Activated effector memory CD4-positive, alpha-beta T cell treated with anti-CD3 and anti-CD28 coated beads, Interleukin-2, amount 50 U/mL, for 16 hours (primary cell): Measurements from ENCODE around the gene ANKZF1.
A peak's percentile ranks its signal among the peaks of the same experiment; 100 is the strongest.

Experiments used
- DNase-seq: peaks from one replicate; pipeline ENCODE4 v3.0.0-alpha.2; 2020

ANKZF1 gene

DNA sequence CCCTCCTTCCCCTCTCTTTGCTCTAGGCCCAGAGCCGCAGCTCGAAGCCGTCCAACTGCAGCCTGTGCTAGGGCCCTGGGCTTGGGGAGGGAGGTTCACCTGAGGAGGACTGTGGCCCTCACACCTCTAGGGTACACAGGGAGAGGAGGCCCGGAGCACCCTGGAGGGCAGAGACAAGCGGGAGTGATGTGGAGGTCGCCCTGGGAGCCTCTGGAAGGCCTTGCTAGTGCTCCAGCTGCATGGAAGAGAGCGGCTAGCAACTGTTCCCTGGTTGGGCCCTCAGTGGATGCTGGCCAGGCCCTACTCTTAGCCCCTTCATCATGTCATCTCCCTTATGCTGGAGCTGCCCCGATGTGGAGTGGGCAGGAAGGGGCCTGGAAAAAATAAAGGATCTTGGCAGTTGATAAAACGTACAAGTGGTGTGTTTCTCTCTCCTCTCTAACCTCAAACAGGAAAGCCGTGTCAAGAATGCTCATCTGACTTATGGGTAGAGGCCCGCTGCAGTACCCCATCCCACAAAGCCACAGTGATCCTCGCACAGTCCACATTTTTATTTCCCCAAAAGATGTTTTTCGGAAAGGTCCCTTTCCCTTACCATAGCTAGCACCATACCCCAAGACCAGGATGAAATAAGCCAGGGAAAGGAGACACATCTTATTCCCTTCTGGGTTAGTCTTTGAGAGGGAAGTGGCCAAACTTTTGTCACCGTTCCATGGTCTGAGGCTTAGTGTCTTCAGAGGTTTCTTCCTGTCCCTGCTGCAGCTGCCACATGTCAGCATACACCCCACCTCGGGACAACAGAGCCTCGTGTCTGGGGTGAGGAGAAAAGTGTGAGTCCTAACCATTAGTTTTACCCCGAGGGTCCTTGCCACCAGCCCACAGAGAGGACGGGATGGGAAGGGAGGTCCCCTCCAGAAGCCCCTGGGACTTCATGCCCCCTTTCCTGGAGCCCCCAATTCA is 20.1 kb upstream of the ANKZF1 start:
- no peak for DNase-seq

DNA sequence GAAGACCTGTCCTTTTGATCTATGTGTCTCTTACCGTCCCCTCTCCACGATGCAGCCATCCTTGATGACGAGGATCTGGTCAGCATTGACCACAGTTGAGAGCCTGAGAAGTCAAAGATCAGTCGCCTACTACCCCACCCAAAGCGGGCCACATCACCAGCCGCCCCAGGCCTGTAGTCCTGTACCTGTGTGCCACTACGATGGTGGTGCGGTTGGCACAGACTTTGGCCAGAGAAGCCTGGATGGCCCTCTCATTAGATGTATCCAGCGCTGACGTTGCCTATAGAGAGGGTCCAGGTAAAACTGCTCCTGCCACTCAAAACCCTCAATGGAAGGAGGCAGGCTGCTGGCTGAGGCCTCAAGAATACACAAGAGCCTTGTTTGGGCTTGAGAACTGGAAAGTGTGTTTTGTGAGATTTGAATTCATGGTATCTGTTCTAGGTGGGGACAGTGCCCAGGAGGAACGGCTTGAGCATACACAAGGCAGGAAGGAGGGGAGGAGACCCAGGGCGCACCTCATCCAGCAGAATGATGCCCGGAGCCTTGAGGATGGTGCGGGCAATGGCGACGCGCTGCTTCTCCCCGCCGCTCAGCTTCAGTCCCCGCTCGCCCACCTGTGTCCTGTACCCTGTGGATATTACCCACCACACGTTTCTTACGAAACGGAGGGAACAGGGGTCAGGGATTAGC is 19.3 kb upstream of the ANKZF1 start:
- DNase-seq = no peak

DNA sequence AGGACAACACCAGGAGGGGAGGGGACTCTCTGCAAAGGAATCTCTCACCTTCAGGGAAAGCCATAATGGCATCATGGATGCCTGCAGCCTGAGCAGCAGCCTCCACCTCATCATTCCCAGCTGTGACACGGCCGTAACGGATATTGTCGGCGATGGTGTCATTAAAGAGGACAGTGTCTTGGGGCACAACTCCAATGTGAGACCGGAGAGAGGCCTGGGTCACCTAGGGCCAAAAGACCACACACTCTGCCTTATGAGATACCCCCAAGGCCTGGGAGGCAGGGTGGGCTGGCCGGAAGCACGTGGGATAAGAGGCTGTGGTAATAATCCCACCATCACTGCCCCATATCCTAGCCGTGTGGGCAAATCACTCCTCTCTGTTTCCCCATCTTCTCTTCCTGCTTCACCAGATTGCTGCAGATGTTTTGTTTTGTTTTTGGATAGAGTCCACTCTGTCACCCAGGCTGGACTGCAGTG is 18.7 kb upstream of the ANKZF1 start:
- DNase-seq = no peak

DNA sequence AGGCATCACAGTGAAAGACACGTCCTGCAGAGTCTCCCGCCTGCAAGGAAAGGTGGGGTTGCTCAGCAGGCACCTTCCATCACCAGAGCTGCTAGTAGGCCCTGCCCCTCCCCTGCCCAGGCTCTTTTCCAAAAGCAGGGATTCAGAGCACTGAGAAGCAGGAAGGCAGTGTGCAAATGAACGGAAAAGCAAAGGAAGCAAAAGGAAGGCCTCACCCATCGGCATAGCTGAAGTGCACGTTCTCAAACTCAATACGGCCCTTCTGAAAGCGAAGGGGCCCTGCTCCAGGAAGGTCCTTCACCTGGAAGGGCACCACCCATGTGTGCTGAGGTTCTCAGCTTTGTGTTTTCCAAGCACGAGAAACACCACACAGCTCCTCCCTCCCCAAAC is 16.6 kb upstream of the ANKZF1 start:
- no peak for DNase-seq

DNA sequence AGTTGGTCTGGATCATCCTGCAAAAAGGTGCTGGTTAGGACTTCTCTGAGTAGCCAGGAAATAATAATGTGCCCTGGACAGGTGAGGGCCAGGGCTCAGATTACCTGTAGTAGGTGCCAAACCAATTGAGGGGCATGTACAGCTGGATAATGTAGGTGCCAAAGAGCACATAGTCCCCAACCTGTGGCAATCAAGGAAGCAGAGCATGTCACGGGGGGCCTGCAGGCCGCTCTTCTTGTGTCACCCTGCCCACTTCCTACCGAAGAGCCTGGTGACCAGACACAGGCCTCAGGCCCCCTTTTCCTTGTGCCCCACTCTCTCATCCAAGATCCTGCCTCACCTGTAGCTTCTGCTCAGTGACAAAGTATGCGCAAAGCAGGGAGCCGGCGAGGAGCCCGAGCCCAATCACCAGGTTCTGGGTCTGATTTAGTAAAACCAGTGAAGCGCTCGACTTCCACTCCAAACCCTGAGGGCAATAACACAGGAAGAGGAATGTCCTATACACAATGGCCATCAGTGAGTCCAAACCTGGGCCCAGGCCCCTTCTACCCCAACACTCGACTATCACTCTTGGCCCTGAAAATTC is 16.0 kb upstream of the ANKZF1 start:
- no peak for DNase-seq

DNA sequence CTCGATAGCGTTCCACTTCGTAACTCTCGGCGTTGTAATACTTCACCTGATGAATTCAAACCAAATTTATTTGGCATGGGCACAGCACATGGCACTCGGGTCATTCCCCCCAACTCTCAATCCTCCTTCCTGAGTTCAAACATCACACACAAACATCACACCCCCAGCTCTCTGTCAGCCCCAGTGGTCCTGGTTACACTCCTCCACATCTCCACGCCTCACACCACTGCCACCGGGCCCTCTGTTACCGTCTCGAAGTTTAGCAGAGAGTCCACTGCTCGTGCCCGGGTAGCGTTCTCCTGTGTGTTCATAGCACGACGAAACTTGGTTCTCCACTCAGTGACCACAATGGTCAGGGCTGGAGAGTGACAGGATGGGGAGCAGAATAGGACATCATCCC is 15.5 kb upstream of the ANKZF1 start:
- DNase-seq = no peak

DNA sequence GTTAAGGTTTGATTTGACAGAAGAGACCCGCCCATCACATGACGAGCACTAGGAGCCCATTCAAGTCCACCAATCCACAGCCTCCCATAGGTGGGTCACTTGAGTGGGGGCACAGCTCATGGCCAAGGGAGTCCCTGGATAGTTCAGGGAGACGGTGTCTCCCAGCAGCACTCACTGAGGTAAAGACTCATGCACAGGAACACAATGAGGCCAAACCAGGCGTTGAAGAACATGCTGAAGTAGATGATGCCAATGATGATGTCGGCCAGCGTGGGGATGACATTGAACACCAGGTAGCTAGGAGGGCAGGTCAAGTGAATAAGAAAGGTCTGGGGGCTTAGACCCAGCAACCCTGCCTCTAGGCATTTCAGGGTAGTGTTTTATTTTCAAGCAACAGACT is 14.8 kb upstream of the ANKZF1 start:
- no peak for DNase-seq

DNA sequence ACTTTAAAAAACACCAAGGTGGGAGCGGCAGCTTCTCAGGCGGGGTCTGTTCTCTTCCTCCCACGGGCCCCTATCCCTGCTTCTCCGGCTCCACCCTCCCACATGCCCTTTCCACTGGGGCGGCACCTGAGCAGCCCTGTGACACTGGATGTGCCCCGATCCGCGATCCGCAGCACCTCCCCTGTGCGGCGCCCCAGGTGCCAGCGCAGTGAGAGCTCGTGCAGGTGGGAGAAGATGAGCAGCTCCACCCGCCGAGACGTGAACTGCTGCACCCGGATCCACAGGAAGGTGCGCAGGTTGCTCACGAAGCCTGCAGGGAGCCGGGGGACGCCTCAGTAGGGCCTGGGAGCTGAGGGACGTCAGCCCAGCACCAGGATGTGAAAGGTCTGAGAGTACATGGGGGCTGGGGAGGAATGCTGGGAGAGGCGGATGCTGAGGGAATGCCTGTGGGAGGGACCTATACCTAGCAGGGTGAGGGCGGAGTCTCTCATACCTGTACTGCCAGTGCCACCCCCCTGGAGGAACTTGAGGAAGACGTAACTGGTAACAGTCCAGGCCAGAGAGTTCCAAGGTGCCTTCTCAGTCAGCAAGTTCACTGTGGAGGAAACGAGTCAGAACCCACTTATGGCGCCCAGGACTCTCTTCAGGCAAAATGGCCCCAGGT is 13.6 kb upstream of the ANKZF1 start:
- no peak for DNase-seq

DNA sequence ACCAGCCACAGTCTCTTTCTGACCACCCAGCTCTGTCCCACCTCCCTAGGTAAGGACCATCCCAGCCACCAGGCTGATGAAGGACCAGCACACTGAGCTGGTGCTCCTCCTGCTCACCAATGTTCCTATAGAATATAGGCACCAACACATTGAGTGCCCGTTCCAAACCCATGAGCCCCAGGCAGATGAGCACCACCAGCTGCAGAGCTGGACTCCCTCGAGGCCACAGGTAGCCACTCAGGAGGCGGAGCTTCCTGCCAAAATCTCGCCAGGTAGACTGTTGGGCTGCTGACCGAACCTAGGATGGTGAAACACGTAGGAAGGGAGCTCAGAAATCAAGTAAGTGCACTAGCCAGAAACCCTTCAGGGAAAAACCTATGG is 13.1 kb upstream of the ANKZF1 start:
- DNase-seq = no peak

DNA sequence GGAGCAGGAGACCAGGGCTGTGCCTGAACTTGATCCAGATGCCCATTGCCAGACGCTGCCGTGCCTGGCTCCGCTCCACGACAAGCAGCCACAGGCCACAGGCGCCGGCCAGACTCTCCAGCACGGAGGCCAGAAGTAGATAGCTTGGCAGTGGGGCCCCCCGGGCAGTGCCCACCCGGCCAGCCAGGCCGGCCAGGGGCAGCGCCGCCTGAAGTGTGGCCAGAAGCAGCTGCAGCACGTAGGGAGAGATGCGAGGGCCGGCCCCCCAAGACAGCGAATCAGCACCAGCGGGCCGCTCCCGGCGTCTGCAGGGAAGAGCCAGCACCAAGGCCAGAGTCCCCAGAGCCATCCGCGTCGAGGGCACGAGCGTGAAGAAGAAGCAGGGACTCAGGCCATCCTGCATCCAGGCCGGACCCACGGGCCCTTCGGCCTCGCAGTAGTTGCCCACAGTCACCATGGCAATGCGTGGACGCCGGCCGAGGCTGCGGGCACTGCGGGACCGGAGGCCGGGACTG is 11.3 kb upstream of the ANKZF1 start:
- DNase-seq = no peak

DNA sequence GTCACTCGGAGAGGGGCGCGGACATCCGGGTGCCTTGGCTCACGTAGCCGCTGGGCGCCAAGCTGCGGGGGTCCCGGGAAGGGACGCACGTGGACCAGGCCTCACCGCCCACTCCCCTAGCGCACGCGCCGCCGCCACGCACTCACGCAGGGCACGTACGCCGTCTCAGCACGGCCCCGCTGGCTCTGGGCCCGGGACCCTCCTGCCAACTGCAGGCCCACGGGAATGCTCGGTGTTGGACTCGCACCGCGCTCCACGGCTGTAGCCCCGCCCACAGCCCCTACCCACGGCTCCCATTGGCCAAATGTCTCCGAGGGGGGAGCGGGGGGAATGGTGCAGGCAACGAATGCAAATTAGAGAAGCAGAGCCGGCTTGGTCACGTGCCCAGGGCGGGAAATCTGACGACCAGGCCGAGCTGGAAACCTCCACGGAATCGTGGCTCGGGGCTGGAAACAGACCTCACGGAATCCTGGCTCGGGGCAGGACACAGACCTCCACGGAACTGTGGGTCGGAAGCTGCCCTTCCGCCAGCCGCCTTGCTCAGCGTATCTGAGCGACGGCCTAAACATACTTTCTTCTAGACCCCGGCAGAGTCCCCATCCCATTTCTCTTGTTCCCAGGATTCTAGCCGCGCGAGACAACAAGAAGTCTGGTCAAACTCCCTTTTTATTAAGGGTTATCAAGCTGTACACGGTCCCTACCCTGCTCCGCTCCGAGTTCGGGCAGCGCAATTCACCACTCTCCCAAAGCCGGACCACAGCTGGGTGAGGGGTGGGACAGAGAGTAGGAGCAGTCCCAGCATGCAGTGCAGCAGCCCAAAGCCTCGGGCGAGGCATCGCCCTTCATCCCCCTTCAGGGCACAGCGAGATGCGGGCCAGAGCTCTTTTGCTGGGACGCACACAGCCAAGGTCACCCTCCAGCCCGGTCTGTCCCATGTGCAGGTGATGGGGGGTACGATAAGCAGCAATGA is 10.6 kb upstream of the ANKZF1 start, which contains the start of gene ABCB6:
Gene ABCB6 (minus strand): TSS at position 227 of the 970 bp plus-strand sequence. CDS start 285 bp downstream, outside the sequence.
- DNase-seq = peak; percentile 96

DNA sequence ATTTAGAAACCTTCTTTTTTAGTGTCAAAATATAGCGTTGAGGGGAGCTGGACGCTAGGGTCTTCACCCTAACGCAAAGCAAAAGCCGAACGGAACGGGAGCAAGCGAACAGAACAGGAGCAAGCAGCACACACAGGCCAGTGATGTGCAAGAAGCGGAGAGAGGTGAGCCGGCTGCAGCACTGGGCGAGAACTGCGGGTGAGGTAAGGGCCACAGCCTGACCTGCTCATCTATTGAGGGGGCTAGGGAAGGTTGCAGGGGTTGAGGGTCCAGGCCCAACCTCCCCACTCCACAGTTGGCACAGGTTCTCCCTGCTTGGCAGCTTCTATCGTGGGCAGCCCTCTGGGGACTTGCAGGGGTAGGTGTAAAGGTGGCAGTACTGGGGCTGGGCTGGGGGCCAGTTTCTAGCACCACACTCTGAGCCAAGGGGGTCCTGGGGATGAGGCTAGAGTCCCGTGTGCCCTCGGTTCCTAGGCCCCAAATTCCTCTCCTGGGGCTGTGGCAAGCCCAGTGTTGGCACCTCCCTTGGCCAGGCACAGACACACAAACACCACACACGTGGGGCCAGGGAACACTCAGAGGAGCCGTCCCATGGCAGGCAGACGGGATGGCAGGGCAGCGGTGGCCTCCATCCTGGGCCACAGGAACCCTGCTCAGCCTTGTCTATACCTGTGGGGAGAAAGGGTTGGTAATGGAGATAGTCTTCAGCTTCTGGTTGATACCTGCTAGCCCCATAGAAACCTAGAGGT is 9.6 kb upstream of the ANKZF1 start:
- no peak for DNase-seq

DNA sequence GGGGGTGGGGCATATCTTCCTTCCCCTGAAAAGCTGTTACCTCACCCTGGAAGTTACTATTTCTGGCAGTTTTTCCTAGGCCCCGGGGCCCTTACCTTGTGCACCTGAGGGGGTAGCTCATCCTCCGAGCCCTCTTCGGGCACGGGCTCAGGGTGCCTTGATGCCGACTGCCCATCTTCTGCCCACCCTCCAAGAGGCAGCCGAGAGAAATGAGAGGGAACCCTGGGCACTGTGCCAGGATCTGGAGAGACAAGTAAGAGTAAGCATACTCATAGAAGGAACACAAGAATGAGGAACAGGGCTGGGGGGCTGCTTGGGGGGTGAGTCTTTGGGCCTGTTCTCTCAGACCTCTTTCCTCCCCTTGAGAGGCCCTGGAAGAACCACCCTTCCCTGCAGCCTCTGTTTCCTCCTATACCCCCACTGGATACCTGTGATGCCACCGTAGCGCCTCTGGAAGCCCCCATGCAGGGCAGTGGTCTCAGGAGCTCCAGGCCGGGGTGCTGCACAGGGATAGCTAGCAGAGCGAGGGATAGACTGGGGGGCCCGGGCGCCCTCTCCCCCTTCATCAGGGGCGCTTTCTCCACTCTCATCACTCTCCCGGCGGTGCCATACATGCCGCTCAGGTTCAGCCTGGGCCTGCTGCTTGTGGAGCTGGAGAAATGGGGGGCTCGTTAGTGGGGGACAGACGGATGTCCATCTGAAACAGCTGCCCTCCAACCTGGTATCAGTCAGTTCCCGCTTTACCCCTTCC is 8.8 kb upstream of the ANKZF1 start:
- no peak for DNase-seq

DNA sequence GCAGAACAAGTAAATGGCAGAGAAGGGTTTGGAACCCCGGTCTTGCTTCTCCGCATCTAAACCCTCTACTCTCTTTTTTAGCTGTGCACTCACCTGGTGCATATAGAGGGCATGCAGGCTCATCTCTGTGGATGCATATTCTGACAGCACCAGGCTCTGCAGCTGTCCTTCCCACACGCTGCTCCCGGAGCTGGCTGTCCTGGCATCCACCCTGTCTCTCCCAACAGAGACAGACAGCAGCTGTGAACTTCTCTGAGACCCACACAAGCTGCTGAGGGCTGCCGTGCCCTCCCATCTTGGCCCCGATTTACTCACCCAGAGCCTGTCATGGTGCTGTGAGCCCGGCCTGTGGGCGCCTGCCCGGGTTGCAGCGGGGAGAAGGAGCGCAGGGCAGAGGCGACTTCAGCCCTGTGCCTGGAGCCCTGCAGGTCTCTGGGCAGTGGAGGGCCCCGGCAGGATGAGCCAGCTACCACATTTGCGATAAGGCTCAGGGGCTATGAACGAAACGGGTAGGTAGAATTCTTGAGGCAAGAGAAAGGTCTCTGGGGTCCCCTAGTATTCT is 7.6 kb upstream of the ANKZF1 start:
- no peak for DNase-seq

DNA sequence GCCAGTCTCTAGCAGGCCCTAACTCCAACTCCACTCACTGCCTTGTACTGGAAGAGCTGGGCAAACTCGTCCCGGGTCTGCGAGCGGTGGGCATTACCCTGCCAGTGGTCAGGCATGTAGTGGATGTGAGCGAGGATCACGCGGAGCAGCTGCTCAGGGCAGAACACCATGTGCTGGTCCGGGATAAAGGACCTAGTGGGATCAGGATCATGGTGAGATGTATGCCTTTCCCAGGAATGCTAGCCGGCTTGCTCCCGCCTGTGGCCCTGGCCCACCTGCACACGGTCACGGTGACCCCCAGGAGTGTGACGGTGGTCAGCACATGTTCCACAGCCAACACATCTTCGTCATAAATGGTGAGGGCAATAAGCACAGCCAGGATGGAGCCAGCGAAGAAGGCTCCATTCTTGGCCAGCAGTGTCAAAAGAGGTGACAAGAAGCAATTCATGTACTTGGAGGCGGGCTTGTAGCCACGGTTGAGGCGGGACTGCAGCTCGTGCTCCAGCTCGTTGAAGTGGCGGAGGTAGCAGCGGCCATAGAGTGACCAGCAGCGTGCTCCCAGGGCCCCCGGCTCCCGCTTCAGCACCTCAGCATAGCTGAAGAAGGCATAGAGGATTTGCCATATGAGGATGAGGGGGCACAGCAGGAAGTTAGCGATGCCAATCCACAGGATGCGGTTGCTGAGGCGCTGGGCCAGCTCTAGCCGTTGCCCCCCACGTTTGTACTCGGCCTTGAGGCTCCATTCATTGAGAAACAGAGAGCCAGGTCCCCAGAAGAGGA is 5.6 kb upstream of the ANKZF1 start:
- no peak for DNase-seq

DNA sequence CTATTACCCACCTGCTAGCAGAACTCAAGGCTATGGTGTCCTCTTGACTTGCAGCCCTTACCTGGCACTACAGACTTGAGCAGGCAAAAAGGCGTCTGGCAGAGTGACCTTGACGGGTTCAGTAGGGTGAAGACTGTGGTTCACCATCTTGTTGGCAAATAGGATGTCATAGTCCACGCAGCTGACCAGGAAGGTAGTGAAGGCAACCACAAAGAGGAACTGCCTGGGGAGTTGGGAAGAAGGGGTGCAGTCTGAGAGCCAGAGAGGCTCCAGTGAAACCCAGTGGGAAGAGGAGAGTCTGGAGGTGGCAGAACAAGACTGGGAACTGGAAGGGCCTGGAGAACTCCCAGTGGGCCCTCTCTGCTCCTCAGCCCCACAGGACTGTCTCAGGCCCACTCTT is 4.3 kb upstream of the ANKZF1 start:
- no peak for DNase-seq

DNA sequence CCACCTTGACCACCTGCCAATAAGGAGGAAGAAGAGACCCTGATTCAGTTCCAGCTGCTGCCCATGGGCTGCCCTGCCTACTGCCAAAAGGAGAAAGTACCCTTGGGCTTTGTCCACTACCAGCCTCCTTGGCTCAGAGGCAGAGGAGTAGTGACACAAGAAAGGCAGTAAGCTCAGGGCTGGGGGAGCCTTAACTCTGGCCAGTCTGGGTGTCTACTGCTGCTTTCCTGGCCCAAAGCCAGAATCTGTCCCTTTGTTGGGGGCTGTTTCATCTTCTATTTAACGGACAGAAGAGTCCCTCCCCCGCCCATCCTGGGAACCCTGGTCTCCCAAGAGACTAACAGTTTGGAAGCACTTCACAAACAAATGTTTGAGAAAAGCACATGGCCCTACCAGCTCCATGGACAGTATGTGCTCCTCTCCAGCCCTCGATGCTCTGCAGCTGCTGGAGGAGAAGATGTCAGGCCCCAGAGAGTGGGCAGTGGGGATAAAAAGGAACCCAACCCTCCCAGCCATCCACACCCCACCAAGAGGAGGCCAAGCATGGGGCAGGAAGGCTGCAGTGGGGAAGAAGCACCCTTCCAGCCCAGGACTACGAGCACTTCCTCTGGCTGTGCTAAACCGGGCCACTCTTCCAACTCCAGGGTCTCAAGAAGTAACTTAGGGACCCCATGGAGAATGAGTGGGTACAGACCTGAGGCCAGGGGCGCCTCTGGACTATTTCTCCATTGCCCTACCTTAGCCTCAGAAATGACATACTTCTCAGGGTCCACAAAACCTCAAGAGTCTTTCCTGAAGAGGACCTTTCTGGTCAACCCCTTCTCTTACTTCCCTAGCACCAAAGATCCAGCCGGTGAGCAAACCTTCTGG is 1.3 kb upstream of the ANKZF1 start:
- DNase-seq = no peak

DNA sequence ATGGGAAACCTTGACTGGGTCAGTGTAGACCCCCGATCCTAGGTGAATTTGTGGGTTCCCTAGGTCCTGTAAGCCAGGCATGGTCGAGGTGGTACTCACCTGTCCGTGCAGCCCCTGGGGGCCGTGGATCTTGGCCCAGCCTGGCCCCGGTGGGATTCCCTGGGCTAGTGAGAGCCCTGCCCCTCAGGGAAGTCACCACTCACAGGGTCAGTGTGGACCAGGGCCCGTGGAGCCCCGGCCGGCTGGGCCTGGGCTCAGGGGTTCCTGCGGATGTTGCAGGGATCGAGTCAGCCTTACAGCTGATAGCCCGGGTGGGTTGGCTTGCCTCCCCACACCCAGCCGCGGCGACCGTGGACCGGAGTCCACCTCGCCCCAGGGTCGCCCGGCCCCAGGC is 698 bp upstream of the ANKZF1 start:
- no peak for DNase-seq
